Ureter (tissue), 1 donor: ENCODE measurements around the gene CCDC102A. TPM values are rescaled to one million over a fixed set of nuclear protein-coding genes. Genes with fewer than 3 reads are reported as not detected.

ENCODE experiments used
- DNase-seq: peaks from one replicate; pipeline ENCODE4 v3.0.0-alpha.2; 2020; ENCODE audit warnings: low spot score
- total RNA-seq: library from RNA; stranded (reverse); gene quantifications from one replicate; pipeline ENCODE4 v1.2.4, GENCODE V29; 2023
- donor health status: DM: yes; HTN: yes; CAD: no.

Gene CCDC102A
- total RNA-seq, 1 donor from 2014 or later: 4.6 TPM

GRCh38 chr16:57519796-57520360 lies 16.5 kb downstream of the CCDC102A start:
- peak; percentile 75 for DNase-seq

- no peak for DNase-seq
These were observed 17.4 kb downstream of the CCDC102A start for GRCh38 chr16:57518922-57519321.

GRCh38 chr16:57518520-57518919 lies 17.9 kb downstream of the CCDC102A start:
- no peak for DNase-seq

GRCh38 chr16:57517397-57518367 lies 18.7 kb downstream of the CCDC102A start:
- no peak for DNase-seq

- DNase-seq: no peak
These were observed 19.6 kb downstream of the CCDC102A start for GRCh38 chr16:57516773-57517172.

- no peak for DNase-seq
These were observed 20.1 kb downstream of the CCDC102A start for GRCh38 chr16:57516176-57516725.

GRCh38 chr16:57514791-57515600 lies 21.4 kb downstream of the CCDC102A start:
- no peak for DNase-seq

- DNase-seq: no peak
These were observed 22.0 kb downstream of the CCDC102A start for GRCh38 chr16:57514371-57514770.

GRCh38 chr16:57513371-57514102 lies 22.8 kb downstream of the CCDC102A start:
- DNase-seq: peak; percentile 70

- no peak for DNase-seq
These were observed 23.9 kb downstream of the CCDC102A start for GRCh38 chr16:57512296-57513001.

- DNase-seq: no peak
These were observed 26.1 kb downstream of the CCDC102A start for GRCh38 chr16:57510016-57510871.

- no peak for DNase-seq
These were observed 27.0 kb downstream of the CCDC102A start for GRCh38 chr16:57509231-57509923.

- no peak for DNase-seq
These were observed 28.3 kb downstream of the CCDC102A start for GRCh38 chr16:57508035-57508425.

GRCh38 chr16:57507136-57508034 lies 29.0 kb downstream of the CCDC102A start:
- no peak for DNase-seq

GRCh38 chr16:57505169-57505568 lies 31.2 kb downstream of the CCDC102A start:
- no peak for DNase-seq

GRCh38 chr16:57504491-57504890 lies 31.9 kb downstream of the CCDC102A start:
- DNase-seq: no peak

GRCh38 chr16:57504001-57504400 lies 32.4 kb downstream of the CCDC102A start:
- DNase-seq: no peak

GRCh38 chr16:57503366-57503765 lies 33.0 kb downstream of the CCDC102A start:
- DNase-seq: no peak
